Astrocyte (in vitro differentiated cells and primary cell): ENCODE data around the gene VSX1. TPM values are rescaled to one million over a fixed set of nuclear protein-coding genes. Genes with fewer than 3 reads are reported as not detected.

Source experiments
- DNase-seq: peaks from one replicate; pipeline ENCODE4 v3.0.0-alpha.2; 2010; ENCODE audit warnings: low read depth
- FAIRE-seq: peaks from 2 replicates; lab custom pipeline; 2011; peaks lifted over from hg19 to GRCh38; lab: Jason Lieb, UNC
- H2AFZ ChIP-seq: 2 replicates; pipeline ENCODE4 v1.6.0; 2012; ENCODE audit warnings: low read depth, low read length, inconsistent platforms
- H3K27ac ChIP-seq: 2 replicates; pipeline ENCODE4 v1.5.1; 2011; ENCODE audit warnings: low read depth, low read length, inconsistent platforms
- H3K27me3 ChIP-seq: 2 replicates; pipeline ENCODE4 v1.6.0; 2011; ENCODE audit warnings: low read length, inconsistent platforms; ENCODE audit not compliant: insufficient read depth
- H3K36me3 ChIP-seq: 2 replicates; pipeline ENCODE4 v1.5.1; 2011; ENCODE audit warnings: low read length, inconsistent platforms; ENCODE audit not compliant: insufficient read depth
- H3K4me1 ChIP-seq: 2 replicates; pipeline ENCODE4 v1.5.1; 2011; ENCODE audit warnings: low read length, inconsistent platforms; ENCODE audit not compliant: insufficient read depth
- H3K4me2 ChIP-seq: 2 replicates; pipeline ENCODE4 v1.6.0; 2012; ENCODE audit warnings: low read length, inconsistent platforms
- H3K4me3 ChIP-seq: 2 replicates; pipeline ENCODE4 v1.5.1; 2011; ENCODE audit warnings: low read depth, mild to moderate bottlenecking, low read length, inconsistent platforms; ENCODE audit not compliant: insufficient read depth
- H3K79me2 ChIP-seq: 2 replicates; pipeline ENCODE4 v1.6.0; 2012; ENCODE audit warnings: mild to moderate bottlenecking, low read length, inconsistent platforms; ENCODE audit not compliant: insufficient read depth
- H3K9ac ChIP-seq: 2 replicates; pipeline ENCODE4 v1.6.0; 2012; ENCODE audit warnings: mild to moderate bottlenecking, low read length, inconsistent platforms
- H3K9me3 ChIP-seq: 2 replicates; pipeline ENCODE4 v1.5.1; 2012; ENCODE audit warnings: low read depth, mild to moderate bottlenecking, low read length, inconsistent platforms; ENCODE audit not compliant: insufficient read depth
- H4K20me1 ChIP-seq: 2 replicates; pipeline ENCODE4 v1.6.0; 2012; ENCODE audit warnings: low read length, inconsistent platforms; ENCODE audit not compliant: insufficient read depth
- H3K27ac Mint-ChIP-seq: one replicate; pipeline ENCODE4 v1.8.0; 2021; ENCODE audit warnings: mild to moderate bottlenecking, mixed read lengths; ENCODE audit not compliant: unreplicated experiment
- H3K27me3 Mint-ChIP-seq: one replicate; pipeline ENCODE4 v1.8.0; 2021; ENCODE audit warnings: low read depth, mixed read lengths; ENCODE audit not compliant: unreplicated experiment
- H3K36me3 Mint-ChIP-seq: one replicate; pipeline ENCODE4 v1.8.0; 2021; ENCODE audit warnings: low read depth, mixed read lengths; ENCODE audit not compliant: unreplicated experiment
- H3K4me1 Mint-ChIP-seq: one replicate; pipeline ENCODE4 v1.8.0; 2021; ENCODE audit warnings: low read depth, mixed read lengths; ENCODE audit not compliant: unreplicated experiment
- H3K4me3 Mint-ChIP-seq: one replicate; pipeline ENCODE4 v1.8.0; 2021; ENCODE audit warnings: mild to moderate bottlenecking, moderate library complexity, mixed read lengths; ENCODE audit not compliant: unreplicated experiment
- H3K9me3 Mint-ChIP-seq: one replicate; pipeline ENCODE4 v1.8.0; 2021; ENCODE audit warnings: mild to moderate bottlenecking, mixed read lengths; ENCODE audit not compliant: unreplicated experiment
- EZH2 ChIP-seq: IDR thresholded peaks from 2 replicates; pipeline ENCODE4 v1.6.1; 2012; ENCODE audit warnings: mild to moderate bottlenecking, low read length, inconsistent platforms; ENCODE audit not compliant: insufficient read depth
- total RNA-seq: library from RNA; stranded (reverse); gene quantifications from 2 replicates; pipeline ENCODE4 v1.2.1, GENCODE V29; 2021
- TF ChIP-seq, protein P1 (sequence below): IDR thresholded peaks from 2 replicates; pipeline ENCODE4 v1.5.1; 2011; ENCODE audit warnings: low read depth, mild to moderate bottlenecking, inconsistent platforms, low read length, moderate library complexity; ENCODE audit not compliant: insufficient read depth

Gene VSX1
- total RNA-seq, 1 donor from 2014 or later, result not detected

DNA sequence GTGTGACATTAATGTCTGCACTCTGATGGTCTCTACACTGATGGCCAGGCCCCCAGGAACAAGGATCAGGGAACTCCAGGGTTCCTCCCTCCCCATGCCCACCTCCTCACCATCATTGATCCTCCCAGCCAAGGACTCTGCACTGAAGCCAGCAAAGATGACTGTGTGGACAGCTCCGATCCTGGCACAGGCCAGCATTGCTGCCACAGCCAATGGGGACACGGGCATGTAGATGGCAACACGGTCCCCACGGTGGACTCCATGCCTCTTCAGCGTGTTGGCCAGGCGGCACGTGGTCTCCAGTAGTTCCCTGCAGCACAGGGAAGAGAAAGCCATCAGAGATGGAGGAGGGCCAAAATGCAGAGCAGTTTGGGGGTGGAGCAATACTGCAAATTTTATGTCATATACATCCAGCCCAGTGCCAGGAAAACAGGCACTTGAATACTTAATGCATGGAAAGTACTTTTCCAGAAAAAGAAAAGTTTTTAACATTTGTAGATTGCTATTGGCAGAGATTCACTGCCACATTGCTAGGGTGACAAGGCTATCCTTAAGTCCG is 51.2 kb downstream of the VSX1 start:
- Histone ChIP-seq H2AFZ (no peak overlapping the region), H3K27me3 (peaks cover 9% of the 10 kb centered on the region), H3K9ac (no peak overlapping the region), H3K79me2 (no peaks in the 10 kb centered on the region), H3K4me3 (no peak overlapping the region), H3K9me3 (no peaks in the 10 kb centered on the region), H3K4me2 (no peak overlapping the region), H3K4me1 (peaks cover 8% of the 10 kb centered on the region), H3K27ac (no peak overlapping the region), H3K36me3 (no peaks in the 10 kb centered on the region), H4K20me1 (no peaks in the 10 kb centered on the region)
- Mint-ChIP-seq H3K9me3 (peaks cover 2% of the 10 kb centered on the region), H3K27me3 (peaks cover 51% of the 10 kb centered on the region), H3K4me3 (no peak overlapping the region), H3K27ac (no peak overlapping the region), H3K36me3 (no peaks in the 10 kb centered on the region), H3K4me1 (no peaks in the 10 kb centered on the region)
- FAIRE-seq (no peak), DNase-seq (no peak)
- TF ChIP-seq EZH2, result no peak
- TF ChIP-seq, protein P1, sequence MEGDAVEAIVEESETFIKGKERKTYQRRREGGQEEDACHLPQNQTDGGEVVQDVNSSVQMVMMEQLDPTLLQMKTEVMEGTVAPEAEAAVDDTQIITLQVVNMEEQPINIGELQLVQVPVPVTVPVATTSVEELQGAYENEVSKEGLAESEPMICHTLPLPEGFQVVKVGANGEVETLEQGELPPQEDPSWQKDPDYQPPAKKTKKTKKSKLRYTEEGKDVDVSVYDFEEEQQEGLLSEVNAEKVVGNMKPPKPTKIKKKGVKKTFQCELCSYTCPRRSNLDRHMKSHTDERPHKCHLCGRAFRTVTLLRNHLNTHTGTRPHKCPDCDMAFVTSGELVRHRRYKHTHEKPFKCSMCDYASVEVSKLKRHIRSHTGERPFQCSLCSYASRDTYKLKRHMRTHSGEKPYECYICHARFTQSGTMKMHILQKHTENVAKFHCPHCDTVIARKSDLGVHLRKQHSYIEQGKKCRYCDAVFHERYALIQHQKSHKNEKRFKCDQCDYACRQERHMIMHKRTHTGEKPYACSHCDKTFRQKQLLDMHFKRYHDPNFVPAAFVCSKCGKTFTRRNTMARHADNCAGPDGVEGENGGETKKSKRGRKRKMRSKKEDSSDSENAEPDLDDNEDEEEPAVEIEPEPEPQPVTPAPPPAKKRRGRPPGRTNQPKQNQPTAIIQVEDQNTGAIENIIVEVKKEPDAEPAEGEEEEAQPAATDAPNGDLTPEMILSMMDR, result no peak

DNA sequence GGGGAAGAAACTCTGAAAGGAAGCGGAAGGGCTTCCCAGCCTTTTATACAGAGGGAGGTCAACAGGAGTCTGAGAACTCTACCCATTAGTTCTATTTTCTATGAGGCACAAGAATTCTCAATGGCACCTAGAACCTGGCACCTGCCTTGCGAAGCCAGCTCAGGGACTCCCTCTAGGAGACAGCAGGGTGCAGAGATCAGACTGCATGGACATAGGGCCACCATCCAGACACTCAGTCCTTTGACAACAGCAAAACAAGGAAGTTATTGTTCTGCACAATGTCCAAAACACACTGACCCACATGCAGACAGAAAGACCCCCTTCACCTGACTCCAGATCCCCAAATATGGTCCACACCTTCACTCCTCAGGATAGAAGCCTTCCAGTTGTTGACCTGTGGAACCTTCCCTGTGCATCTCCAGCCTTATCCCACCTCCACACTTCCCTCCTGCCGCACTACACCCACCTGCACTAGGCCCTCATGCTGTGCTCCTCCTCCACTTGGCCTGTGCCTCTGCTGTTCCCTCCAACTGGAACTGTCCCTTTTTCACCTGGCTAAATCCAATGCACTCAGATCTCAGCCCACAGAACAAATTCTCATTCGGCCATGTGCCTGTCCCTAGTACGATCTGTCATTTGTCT is 51.8 kb downstream of the VSX1 start:
- no peaks in the 10 kb centered on the region for H3K79me2 ChIP-seq
- Mint-ChIP-seq H3K36me3 (no peaks in the 10 kb centered on the region), H3K27ac (no peak overlapping the region), H3K9me3 (peaks cover 2% of the 10 kb centered on the region), H3K27me3 (peaks cover 55% of the 10 kb centered on the region), H3K4me1 (no peaks in the 10 kb centered on the region), H3K4me3 (no peak overlapping the region)
- peaks cover 8% of the 10 kb centered on the region for H3K4me1 ChIP-seq
- peaks cover 9% of the 10 kb centered on the region for H3K27me3 ChIP-seq
- no peak overlapping the region for H3K9ac ChIP-seq
- H3K36me3 ChIP-seq, result no peaks in the 10 kb centered on the region
- H4K20me1 ChIP-seq, result no peaks in the 10 kb centered on the region
- no peak for DNase-seq
- no peak for FAIRE-seq
- no peak overlapping the region for H2AFZ ChIP-seq
- TF ChIP-seq, protein P1, result no peak
- no peak for TF ChIP-seq EZH2
- no peak overlapping the region for H3K27ac ChIP-seq
- no peak overlapping the region for H3K4me2 ChIP-seq
- no peak overlapping the region for H3K4me3 ChIP-seq
- H3K9me3 ChIP-seq, result no peaks in the 10 kb centered on the region
